NCI-H2196 treated with DMSO at 0.1 percent for 48 hours (cell line): ENCODE results near the gene DENND1B.

Experiments used
- DNase-seq: peaks from one replicate; lab custom pipeline; 2025; ENCODE audit not compliant: unreplicated experiment; lab: John Stamatoyannopoulos, UW

The DENND1B gene

GRCh38 chr1:197775282-197776262 is at the start of gene DENND1B:
Gene DENND1B (minus strand): TSS chr1:197775480. CDS start chr1:197775155, 325 bp downstream.
- peak; percentile 14 for DNase-seq

- no peak for DNase-seq
Observed at GRCh38 chr1:197814306-197814705, 39.0 kb upstream of the DENND1B start.

- no peak for DNase-seq
Observed at GRCh38 chr1:197813741-197814140, 38.5 kb upstream of the DENND1B start.

- no peak for DNase-seq
Observed at GRCh38 chr1:197811769-197812168, 36.5 kb upstream of the DENND1B start.

GRCh38 chr1:197810812-197811211 is 35.5 kb upstream of the DENND1B start:
- no peak for DNase-seq

GRCh38 chr1:197808880-197809279 is 33.6 kb upstream of the DENND1B start:
- DNase-seq = no peak

GRCh38 chr1:197807739-197808453 is 32.6 kb upstream of the DENND1B start:
- no peak for DNase-seq

GRCh38 chr1:197807216-197807615 is 31.9 kb upstream of the DENND1B start:
- DNase-seq = no peak

- DNase-seq = no peak
Observed at GRCh38 chr1:197806718-197807117, 31.4 kb upstream of the DENND1B start.

GRCh38 chr1:197801684-197802083 is 26.4 kb upstream of the DENND1B start:
- DNase-seq = no peak

GRCh38 chr1:197801111-197801482 is 25.8 kb upstream of the DENND1B start:
- DNase-seq = no peak

GRCh38 chr1:197800379-197801110 is 25.3 kb upstream of the DENND1B start:
- no peak for DNase-seq

GRCh38 chr1:197799271-197799670 is 24.0 kb upstream of the DENND1B start:
- no peak for DNase-seq

- no peak for DNase-seq
Observed at GRCh38 chr1:197798492-197798891, 23.2 kb upstream of the DENND1B start.

GRCh38 chr1:197797010-197797409 is 21.7 kb upstream of the DENND1B start:
- DNase-seq = no peak

- no peak for DNase-seq
Observed at GRCh38 chr1:197788741-197789739, 13.8 kb upstream of the DENND1B start.

GRCh38 chr1:197787623-197788536 is 12.6 kb upstream of the DENND1B start:
- DNase-seq = no peak

GRCh38 chr1:197787056-197787455 is 11.8 kb upstream of the DENND1B start:
- no peak for DNase-seq

GRCh38 chr1:197786280-197786679 is 11.0 kb upstream of the DENND1B start:
- DNase-seq = no peak
